NCI-H226 (cell line): Measurements from ENCODE around the gene PXYLP1.
"Not testable (repeated sequence)": the region's sequence is repeated elsewhere in the genome, so short reads cannot be mapped to it uniquely, and the experiment has no call there.

Experiments
- DNase-seq: peaks from one replicate; pipeline ENCODE4 v3.0.0-alpha.2; 2015

The PXYLP1 gene

GRCh38 chr3:141302364-141303141 is 70.9 kb downstream of the PXYLP1 start:
- DNase-seq: no peak

- DNase-seq: peak; percentile 43
Observed at GRCh38 chr3:141303481-141304223, 72.0 kb downstream of the PXYLP1 start.

- DNase-seq: peak; percentile 61
Observed at GRCh38 chr3:141305436-141305835, 73.8 kb downstream of the PXYLP1 start.

GRCh38 chr3:141306276-141306675 is 74.7 kb downstream of the PXYLP1 start:
- no peak for DNase-seq

GRCh38 chr3:141306922-141307321 is 75.3 kb downstream of the PXYLP1 start:
- DNase-seq: no peak

GRCh38 chr3:141307351-141308059 is 75.9 kb downstream of the PXYLP1 start:
- no peak for DNase-seq

GRCh38 chr3:141308588-141309218 is 77.1 kb downstream of the PXYLP1 start:
- peak; percentile 40 for DNase-seq

- no peak for DNase-seq
Observed at GRCh38 chr3:141311170-141311495, 79.5 kb downstream of the PXYLP1 start.

GRCh38 chr3:141311496-141312353 is 80.1 kb downstream of the PXYLP1 start:
- peak; percentile 92 for DNase-seq

GRCh38 chr3:141312354-141313092 is 80.9 kb downstream of the PXYLP1 start:
- DNase-seq: no peak

GRCh38 chr3:141313093-141313683 is 81.6 kb downstream of the PXYLP1 start:
- DNase-seq: no peak

- not testable (repeated sequence) for DNase-seq
Observed at GRCh38 chr3:141314415-141314814, 82.8 kb downstream of the PXYLP1 start.

GRCh38 chr3:141316851-141317250 is 85.2 kb downstream of the PXYLP1 start:
- DNase-seq: no peak

- DNase-seq: no peak
Observed at GRCh38 chr3:141320399-141321108, 88.9 kb downstream of the PXYLP1 start.

- DNase-seq: peak; percentile 29
Observed at GRCh38 chr3:141321109-141321497, 89.5 kb downstream of the PXYLP1 start.

GRCh38 chr3:141323936-141324704 is 92.5 kb downstream of the PXYLP1 start:
- no peak for DNase-seq

- no peak for DNase-seq
Observed at GRCh38 chr3:141326123-141326522, 94.5 kb downstream of the PXYLP1 start.

GRCh38 chr3:141326626-141327025 is 95.0 kb downstream of the PXYLP1 start:
- DNase-seq: no peak

- DNase-seq: no peak
Observed at GRCh38 chr3:141328286-141329166, 96.9 kb downstream of the PXYLP1 start.
